ENCODE measurements around the gene CAB39L. TPM values are rescaled to one million over a fixed set of nuclear protein-coding genes. Genes with fewer than 3 reads are reported as not detected.

CAB39L gene
- total and polyA plus RNA-seq, 2 donors (not counting 3 experiments of a cell fraction or from before 2014, with no cell fraction given): 3.1 to 7.2 TPM

DNA sequence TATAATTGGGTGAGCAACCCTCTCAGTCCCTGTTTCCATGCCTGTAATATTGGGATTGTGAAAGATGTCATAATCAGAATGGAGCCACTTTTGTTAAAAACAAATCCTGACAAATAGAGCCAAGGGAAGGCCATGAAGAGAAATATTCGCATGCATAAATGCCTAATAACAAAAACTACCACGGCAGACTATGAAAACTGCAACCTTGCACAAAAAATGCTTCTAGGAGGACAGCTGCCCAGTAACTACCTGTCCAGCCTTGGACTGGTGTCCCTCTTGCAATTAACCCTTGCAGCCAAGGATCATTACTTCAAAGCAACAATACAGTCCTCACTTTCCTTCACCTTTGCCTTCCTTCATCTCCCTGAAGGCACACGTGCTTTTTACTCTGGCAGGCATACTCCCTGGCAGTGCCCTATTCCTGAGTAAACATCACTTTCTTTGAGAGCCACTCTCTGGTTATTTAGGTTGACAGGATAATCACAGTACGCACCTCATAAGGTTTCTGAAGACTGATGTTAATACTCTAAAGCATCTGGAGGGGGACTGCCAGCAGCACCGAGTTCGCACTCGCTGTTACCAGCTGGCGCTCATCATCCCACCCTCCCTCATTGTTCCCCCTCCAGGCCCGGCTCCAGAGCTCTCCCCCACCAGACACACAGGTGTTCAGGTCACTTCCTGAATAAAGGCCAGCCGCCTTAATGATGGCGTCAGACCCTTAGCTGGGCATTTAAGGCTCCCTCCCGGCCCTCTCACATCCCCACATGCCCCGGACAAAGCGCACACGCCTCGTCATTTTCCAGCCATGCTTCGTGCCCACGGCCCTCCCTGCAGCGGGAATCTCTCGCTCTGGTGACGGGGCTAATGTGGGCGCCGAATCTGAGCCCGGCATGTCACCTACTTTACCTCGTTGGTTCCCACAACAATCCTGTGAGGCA, 138.8 kb downstream of the CAB39L start:
- dilution Hi-C loops (cut with MboI; ENCODE audit: extremely low pct_ligation_motif_present, low sequenced_read_pairs): no loop called here
- Histone ChIP-seq H3K36me3 (ENCODE audit: control insufficient read depth in 2 of 2, extremely low read depth in 1 of 2, insufficient read depth in 2 of 2, low read length in 2 of 2) (no peaks in the 10 kb centered on the region), H3K27me3 (ENCODE audit: control insufficient read depth in 2 of 2, insufficient read depth in 2 of 2, low read length in 2 of 2) (no peaks in the 10 kb centered on the region), H3K9me3 (replicated peaks; ENCODE audit: control insufficient read depth, insufficient read depth, low read length) (no peaks in the 10 kb centered on the region), H4K20me1 (replicated peaks; ENCODE audit: control insufficient read depth, extremely low read depth, insufficient read depth, low read length) (no peaks in the 10 kb centered on the region), H2AFZ (ENCODE audit: low read depth, low read length) (no peak overlapping the region), H3K9ac (replicated peaks; ENCODE audit: extremely low read depth, insufficient read depth, low read length) (no peak overlapping the region), H3K4me1 (ENCODE audit: control insufficient read depth, extremely low read depth, insufficient read depth, low read length) (peaks cover 16% of the 10 kb centered on the region), H3K27ac (ENCODE audit: insufficient read depth, low read depth, low read length) (no peak overlapping the region), H3K79me2 (ENCODE audit: control insufficient read depth, insufficient read depth, low read length) (no peaks in the 10 kb centered on the region), H3K9me1 (replicated peaks; ENCODE audit: control insufficient read depth, extremely low read depth, insufficient read depth, low read length) (no peaks in the 10 kb centered on the region), H3K4me2 (ENCODE audit: insufficient read depth, low read length) (no peak overlapping the region), H3K4me3 (replicated peaks in 1 of 3; ENCODE audit: insufficient read depth in 1 of 3, low read depth in 1 of 3, low read length in 3 of 3) (no peak overlapping the region)
- FAIRE-seq: no peak
- no peak for DNase-seq (ENCODE audit: low read depth, low spot score)
- ChIA-PET CTCF (no interaction called here), POLR2A (no interaction called here)
- intact Hi-C loops (cut with micrococcal nuclease): loop anchor here (5.0 kb wide), 1 partner anchor 282 kb away; the partner anchor contains the start of gene RCBTB1
- no TSS peak for BruUV-seq (replicated peaks)
- TF ChIP-seq, protein P1, sequence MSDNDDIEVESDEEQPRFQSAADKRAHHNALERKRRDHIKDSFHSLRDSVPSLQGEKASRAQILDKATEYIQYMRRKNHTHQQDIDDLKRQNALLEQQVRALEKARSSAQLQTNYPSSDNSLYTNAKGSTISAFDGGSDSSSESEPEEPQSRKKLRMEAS (IDR thresholded peaks at IDR 0.05; ENCODE audit: insufficient read depth, insufficient read length): no peak
- TF ChIP-seq MYC (IDR thresholded peaks at IDR 0.05; ENCODE audit: low read depth, low read length): no peak
- TF ChIP-seq, protein P2, sequence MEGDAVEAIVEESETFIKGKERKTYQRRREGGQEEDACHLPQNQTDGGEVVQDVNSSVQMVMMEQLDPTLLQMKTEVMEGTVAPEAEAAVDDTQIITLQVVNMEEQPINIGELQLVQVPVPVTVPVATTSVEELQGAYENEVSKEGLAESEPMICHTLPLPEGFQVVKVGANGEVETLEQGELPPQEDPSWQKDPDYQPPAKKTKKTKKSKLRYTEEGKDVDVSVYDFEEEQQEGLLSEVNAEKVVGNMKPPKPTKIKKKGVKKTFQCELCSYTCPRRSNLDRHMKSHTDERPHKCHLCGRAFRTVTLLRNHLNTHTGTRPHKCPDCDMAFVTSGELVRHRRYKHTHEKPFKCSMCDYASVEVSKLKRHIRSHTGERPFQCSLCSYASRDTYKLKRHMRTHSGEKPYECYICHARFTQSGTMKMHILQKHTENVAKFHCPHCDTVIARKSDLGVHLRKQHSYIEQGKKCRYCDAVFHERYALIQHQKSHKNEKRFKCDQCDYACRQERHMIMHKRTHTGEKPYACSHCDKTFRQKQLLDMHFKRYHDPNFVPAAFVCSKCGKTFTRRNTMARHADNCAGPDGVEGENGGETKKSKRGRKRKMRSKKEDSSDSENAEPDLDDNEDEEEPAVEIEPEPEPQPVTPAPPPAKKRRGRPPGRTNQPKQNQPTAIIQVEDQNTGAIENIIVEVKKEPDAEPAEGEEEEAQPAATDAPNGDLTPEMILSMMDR (IDR thresholded peaks at IDR 0.05; ENCODE audit: extremely low read depth in 1 of 2, insufficient read depth in 1 of 2, low read depth in 1 of 2, low read length in 2 of 2): no peak
- no peak for TF ChIP-seq GATA2 (IDR thresholded peaks at IDR 0.05; ENCODE audit: insufficient read depth, insufficient read length, low read depth, low read length)
- TF ChIP-seq JUN (IDR thresholded peaks at IDR 0.05; ENCODE audit: borderline replicate concordance, insufficient read depth, insufficient read length, low read depth): no peak
- no peak for TF ChIP-seq FOS (IDR thresholded peaks at IDR 0.05; ENCODE audit: borderline replicate concordance, insufficient read depth, low read length)
- TF ChIP-seq POLR2A (IDR thresholded peaks at IDR 0.05; ENCODE audit: low read depth, low read length): no peak

Measured in endothelial cell of umbilical vein (primary cell).